Ishikawa (cell line): ENCODE data around the gene TCF4.

Experiments used
- CREB1 ChIP-seq: IDR thresholded peaks from 2 replicates; pipeline ENCODE4 v1.6.1; 2012; ENCODE audit warnings: low read depth
- EGR1 ChIP-seq: IDR thresholded peaks from 2 replicates; pipeline ENCODE4 v1.6.1; 2012
- EP300 ChIP-seq: IDR thresholded peaks from 2 replicates; pipeline ENCODE4 v1.6.1; 2012; ENCODE audit warnings: borderline replicate concordance
- FOXM1 ChIP-seq: IDR thresholded peaks from 2 replicates; pipeline ENCODE4 v1.6.1; 2012; ENCODE audit warnings: low read depth, borderline replicate concordance
- RAD21 ChIP-seq: IDR thresholded peaks from 2 replicates; pipeline ENCODE4 v1.6.1; 2012; ENCODE audit warnings: low read depth
- TAF1 ChIP-seq: IDR thresholded peaks from 2 replicates; pipeline ENCODE4 v1.6.1; 2012; ENCODE audit warnings: low read depth, mild to moderate bottlenecking
- TEAD4 ChIP-seq: IDR thresholded peaks from 2 replicates; pipeline ENCODE4 v1.6.1; 2012
- YY1 ChIP-seq: IDR thresholded peaks from 2 replicates; pipeline ENCODE4 v1.6.1; 2012; ENCODE audit warnings: low read depth
- ZBTB7A ChIP-seq: IDR thresholded peaks from 2 replicates; pipeline ENCODE4 v1.6.1; 2012; ENCODE audit warnings: low read depth
- TF ChIP-seq, protein P1 (sequence below): IDR thresholded peaks from 2 replicates; pipeline ENCODE4 v1.6.1; 2012; ENCODE audit warnings: low read depth, mild to moderate bottlenecking
- TF ChIP-seq, protein P2 (sequence below): IDR thresholded peaks from 2 replicates; pipeline ENCODE4 v1.6.1; 2012

DNA sequence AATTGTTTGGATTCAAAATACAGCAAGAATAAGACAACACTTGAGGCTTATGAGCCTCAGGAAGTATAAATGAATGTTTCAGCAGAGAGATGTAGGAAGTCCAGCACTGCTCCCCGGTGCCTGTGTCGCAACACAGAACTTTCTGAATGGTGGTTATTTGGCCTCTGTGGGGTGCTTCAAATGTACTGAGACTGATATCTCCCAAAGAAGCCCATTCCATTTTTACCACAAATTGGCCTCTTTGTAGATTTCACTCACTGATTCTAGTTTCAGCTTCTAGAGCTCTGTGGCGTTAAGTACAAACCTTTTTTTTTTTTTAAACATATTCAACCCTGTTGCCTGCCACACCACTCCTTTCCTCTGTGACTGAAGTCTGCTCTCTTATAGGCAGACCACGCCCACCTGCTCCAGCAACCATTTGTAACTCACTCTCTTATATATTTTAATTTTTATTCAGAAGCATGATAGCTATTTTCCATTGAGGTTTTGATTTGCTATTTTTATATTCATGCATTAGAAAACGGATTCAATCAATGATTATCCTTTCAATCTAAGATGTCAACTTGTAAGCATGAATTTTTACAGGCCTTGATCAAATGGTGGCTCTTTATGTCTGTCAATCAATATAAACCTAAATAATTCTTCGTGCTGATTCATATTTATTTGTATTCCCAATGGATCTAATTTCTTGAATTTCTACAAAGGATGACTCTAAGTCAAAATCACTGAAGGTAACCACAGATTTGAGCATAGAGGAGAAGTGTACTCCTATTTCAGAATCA is 351.7 kb downstream of the TCF4 start:
- TF ChIP-seq, protein P1, sequence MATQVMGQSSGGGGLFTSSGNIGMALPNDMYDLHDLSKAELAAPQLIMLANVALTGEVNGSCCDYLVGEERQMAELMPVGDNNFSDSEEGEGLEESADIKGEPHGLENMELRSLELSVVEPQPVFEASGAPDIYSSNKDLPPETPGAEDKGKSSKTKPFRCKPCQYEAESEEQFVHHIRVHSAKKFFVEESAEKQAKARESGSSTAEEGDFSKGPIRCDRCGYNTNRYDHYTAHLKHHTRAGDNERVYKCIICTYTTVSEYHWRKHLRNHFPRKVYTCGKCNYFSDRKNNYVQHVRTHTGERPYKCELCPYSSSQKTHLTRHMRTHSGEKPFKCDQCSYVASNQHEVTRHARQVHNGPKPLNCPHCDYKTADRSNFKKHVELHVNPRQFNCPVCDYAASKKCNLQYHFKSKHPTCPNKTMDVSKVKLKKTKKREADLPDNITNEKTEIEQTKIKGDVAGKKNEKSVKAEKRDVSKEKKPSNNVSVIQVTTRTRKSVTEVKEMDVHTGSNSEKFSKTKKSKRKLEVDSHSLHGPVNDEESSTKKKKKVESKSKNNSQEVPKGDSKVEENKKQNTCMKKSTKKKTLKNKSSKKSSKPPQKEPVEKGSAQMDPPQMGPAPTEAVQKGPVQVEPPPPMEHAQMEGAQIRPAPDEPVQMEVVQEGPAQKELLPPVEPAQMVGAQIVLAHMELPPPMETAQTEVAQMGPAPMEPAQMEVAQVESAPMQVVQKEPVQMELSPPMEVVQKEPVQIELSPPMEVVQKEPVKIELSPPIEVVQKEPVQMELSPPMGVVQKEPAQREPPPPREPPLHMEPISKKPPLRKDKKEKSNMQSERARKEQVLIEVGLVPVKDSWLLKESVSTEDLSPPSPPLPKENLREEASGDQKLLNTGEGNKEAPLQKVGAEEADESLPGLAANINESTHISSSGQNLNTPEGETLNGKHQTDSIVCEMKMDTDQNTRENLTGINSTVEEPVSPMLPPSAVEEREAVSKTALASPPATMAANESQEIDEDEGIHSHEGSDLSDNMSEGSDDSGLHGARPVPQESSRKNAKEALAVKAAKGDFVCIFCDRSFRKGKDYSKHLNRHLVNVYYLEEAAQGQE = no peak
- TF ChIP-seq EP300 (no peak), TEAD4 (no peak), YY1 (no peak), FOXM1 (no peak), ZBTB7A (no peak), RAD21 (no peak), TAF1 (no peak), CREB1 (no peak), EGR1 (no peak)
- TF ChIP-seq, protein P2, sequence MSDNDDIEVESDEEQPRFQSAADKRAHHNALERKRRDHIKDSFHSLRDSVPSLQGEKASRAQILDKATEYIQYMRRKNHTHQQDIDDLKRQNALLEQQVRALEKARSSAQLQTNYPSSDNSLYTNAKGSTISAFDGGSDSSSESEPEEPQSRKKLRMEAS = no peak
